Measurements from ENCODE around the gene RGS8.
A peak's percentile ranks its signal among the peaks of the same experiment; 100 is the strongest.

DNA sequence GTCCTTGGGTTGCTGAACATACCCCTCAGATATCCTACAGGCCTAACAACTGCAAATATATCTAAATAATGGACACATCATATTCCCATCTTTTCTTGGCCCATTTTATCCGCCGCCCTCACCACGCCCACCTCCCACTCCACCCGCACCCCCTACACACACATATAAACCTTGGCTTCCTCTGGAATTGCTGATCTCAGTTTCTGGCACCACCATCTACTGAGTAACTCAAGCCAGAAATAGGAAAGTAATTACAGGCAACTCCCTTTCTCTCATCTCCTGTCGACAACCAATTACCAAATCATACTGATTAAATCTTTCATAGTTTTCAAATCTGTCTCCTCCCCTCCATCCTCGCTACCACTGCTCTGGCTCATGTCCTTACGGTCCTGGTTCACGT, 4.7 kb downstream of the RGS8 start:
- no peak for TF ChIP-seq FOXP2 (optimal IDR thresholded peaks at IDR 0.05; ENCODE audit: borderline replicate concordance, extremely low read depth, extremely low read length, insufficient read depth)
- no peak for TF ChIP-seq POLR2AphosphoS5 (IDR thresholded peaks at IDR 0.05; ENCODE audit: low read depth, low read length)
- no peak for TF ChIP-seq TAF1 (IDR thresholded peaks at IDR 0.05; ENCODE audit: borderline replicate concordance, insufficient read depth, low read length)
- TF ChIP-seq, protein P1, sequence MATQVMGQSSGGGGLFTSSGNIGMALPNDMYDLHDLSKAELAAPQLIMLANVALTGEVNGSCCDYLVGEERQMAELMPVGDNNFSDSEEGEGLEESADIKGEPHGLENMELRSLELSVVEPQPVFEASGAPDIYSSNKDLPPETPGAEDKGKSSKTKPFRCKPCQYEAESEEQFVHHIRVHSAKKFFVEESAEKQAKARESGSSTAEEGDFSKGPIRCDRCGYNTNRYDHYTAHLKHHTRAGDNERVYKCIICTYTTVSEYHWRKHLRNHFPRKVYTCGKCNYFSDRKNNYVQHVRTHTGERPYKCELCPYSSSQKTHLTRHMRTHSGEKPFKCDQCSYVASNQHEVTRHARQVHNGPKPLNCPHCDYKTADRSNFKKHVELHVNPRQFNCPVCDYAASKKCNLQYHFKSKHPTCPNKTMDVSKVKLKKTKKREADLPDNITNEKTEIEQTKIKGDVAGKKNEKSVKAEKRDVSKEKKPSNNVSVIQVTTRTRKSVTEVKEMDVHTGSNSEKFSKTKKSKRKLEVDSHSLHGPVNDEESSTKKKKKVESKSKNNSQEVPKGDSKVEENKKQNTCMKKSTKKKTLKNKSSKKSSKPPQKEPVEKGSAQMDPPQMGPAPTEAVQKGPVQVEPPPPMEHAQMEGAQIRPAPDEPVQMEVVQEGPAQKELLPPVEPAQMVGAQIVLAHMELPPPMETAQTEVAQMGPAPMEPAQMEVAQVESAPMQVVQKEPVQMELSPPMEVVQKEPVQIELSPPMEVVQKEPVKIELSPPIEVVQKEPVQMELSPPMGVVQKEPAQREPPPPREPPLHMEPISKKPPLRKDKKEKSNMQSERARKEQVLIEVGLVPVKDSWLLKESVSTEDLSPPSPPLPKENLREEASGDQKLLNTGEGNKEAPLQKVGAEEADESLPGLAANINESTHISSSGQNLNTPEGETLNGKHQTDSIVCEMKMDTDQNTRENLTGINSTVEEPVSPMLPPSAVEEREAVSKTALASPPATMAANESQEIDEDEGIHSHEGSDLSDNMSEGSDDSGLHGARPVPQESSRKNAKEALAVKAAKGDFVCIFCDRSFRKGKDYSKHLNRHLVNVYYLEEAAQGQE (IDR thresholded peaks at IDR 0.05; ENCODE audit: insufficient read depth in 1 of 2, low read depth in 2 of 2, low read length in 2 of 2), result 0 out of 4 replicates have a peak, but pooled peaks of 1 of the 2 experiments have one; percentile 48
- TF ChIP-seq SIN3A (IDR thresholded peaks at IDR 0.05; ENCODE audit: borderline replicate concordance, insufficient read depth, low read length), result peak; percentile 20; the same call in 1 of the 2 replicates

Measured in PFSK-1 (cell line).